SU-DHL-6 (cell line): ENCODE data around the gene HSD17B2.

Experiments used
- H2AFZ ChIP-seq: fragments of 200-600 bp; sonication (generic); 2 replicates; pipeline ENCODE4 v1.6.1; 2014; ENCODE audit warnings: low read depth, mild to moderate bottlenecking, moderate library complexity, mixed read lengths, antibody characterized with exemption, low read length; ENCODE audit not compliant: severe bottlenecking
- H3F3A ChIP-seq: fragments of 200-600 bp; shearing (Covaris generic); 2 replicates; pipeline ENCODE4 v1.6.0; 2016; ENCODE audit warnings: antibody characterized with exemption, mild to moderate bottlenecking; ENCODE audit not compliant: insufficient read depth
- H3K27ac ChIP-seq: fragments of 200-600 bp; sonication (generic); 2 replicates; pipeline ENCODE4 v1.5.1; 2016; ENCODE audit warnings: low read depth, mild to moderate bottlenecking, low read length, moderate library complexity, mixed read lengths
- H3K27me3 ChIP-seq: fragments of 200-600 bp; sonication (generic), shearing (Covaris generic); 2 replicates; pipeline ENCODE4 v1.6.0; 2014; ENCODE audit warnings: mild to moderate bottlenecking, low read length
- H3K36me3 ChIP-seq: fragments of 200-600 bp; sonication (generic); 2 replicates; pipeline ENCODE4 v1.6.1; 2014; ENCODE audit warnings: mild to moderate bottlenecking, low read length, mixed read lengths
- H3K4me2 ChIP-seq: fragments of 300-600, 200-600 bp; shearing (Covaris generic), sonication (generic); 2 replicates; pipeline ENCODE4 v1.6.0; 2014; ENCODE audit warnings: low read length, low read depth, mild to moderate bottlenecking; ENCODE audit not compliant: poor library complexity, severe bottlenecking
- H3K4me3 ChIP-seq: fragments of 200-600 bp; sonication (generic); 2 replicates; pipeline ENCODE4 v1.5.1; 2014; ENCODE audit warnings: antibody characterized with exemption, low read length, mild to moderate bottlenecking, mixed read lengths; ENCODE audit not compliant: insufficient read depth, poor library complexity, severe bottlenecking
- H3K79me2 ChIP-seq: fragments of 200-600 bp; sonication (generic); 2 replicates; pipeline ENCODE4 v1.6.1; 2014; ENCODE audit warnings: mild to moderate bottlenecking, low read length, moderate library complexity; ENCODE audit not compliant: insufficient read depth
- H3K9ac ChIP-seq: fragments of 200-600 bp; sonication (generic); 2 replicates; pipeline ENCODE4 v1.7.0; 2014; ENCODE audit warnings: mild to moderate bottlenecking, low read length
- H3K9me2 ChIP-seq: fragments of 200-600 bp; sonication (generic); replicated peaks from 2 replicates; pipeline ENCODE4 v1.6.1; 2014; ENCODE audit warnings: low read length; ENCODE audit not compliant: insufficient read depth
- H3K9me3 ChIP-seq: fragments of 200-600 bp; sonication (generic); 2 replicates; pipeline ENCODE4 v1.6.1; 2014; ENCODE audit warnings: low read length, mixed read lengths; ENCODE audit not compliant: insufficient read depth
- H4K20me1 ChIP-seq: fragments of 200-600 bp; sonication (generic); 2 replicates; pipeline ENCODE4 v1.6.1; 2014; ENCODE audit warnings: low read depth, mild to moderate bottlenecking, antibody characterized with exemption, low read length, moderate library complexity, mixed read lengths
- EZH2phosphoT487 ChIP-seq: fragments of 200-600 bp; sonication (generic), shearing (Covaris generic); conservative IDR thresholded peaks from 2 replicates; pipeline ENCODE4 v1.6.1; 2018; ENCODE audit warnings: mild to moderate bottlenecking, antibody characterized with exemption, low read length, moderate library complexity, mixed read lengths
- TF ChIP-seq, protein P1 (sequence below): fragments of 200-600 bp; sonication (generic); IDR thresholded peaks from one replicate; pipeline ENCODE4 v1.5.1; 2017; ENCODE audit warnings: antibody characterized with exemption, mild to moderate bottlenecking, low read length, moderate library complexity; ENCODE audit not compliant: insufficient read depth, poor library complexity, severe bottlenecking

HSD17B2 gene

DNA sequence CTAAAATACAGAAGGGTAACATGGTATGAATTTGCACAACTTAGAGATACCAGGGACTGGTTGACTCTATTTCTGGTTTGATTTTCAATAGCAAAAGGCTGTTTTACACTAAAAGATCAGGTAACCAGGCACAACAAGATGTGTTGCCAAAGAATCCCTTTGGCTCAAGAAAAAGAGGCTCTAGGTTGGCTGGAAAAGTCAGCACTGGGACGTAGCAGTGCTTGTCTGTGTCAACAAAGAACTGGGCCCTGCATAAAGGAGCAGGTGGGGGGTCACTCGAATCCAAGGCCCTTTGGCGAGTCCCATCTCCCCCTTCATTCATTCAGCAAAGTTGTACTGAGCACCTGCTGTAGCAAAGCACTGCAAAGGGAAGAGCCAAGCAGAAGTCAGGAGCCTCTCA, 42.2 kb upstream of the HSD17B2 start:
- Histone ChIP-seq H3K4me3 (no peak overlapping the region), H3K9me3 (no peaks in the 10 kb centered on the region), H3K27me3 (no peaks in the 10 kb centered on the region), H3K27ac (no peak overlapping the region), H4K20me1 (no peaks in the 10 kb centered on the region), H3F3A (no peaks in the 10 kb centered on the region), H3K4me2 (no peak overlapping the region), H3K9me2 (no peaks in the 10 kb centered on the region), H3K79me2 (no peaks in the 10 kb centered on the region), H3K36me3 (no peaks in the 10 kb centered on the region), H3K9ac (no peak overlapping the region), H2AFZ (no peak overlapping the region)
- TF ChIP-seq EZH2phosphoT487, result no peak
- TF ChIP-seq, protein P1, sequence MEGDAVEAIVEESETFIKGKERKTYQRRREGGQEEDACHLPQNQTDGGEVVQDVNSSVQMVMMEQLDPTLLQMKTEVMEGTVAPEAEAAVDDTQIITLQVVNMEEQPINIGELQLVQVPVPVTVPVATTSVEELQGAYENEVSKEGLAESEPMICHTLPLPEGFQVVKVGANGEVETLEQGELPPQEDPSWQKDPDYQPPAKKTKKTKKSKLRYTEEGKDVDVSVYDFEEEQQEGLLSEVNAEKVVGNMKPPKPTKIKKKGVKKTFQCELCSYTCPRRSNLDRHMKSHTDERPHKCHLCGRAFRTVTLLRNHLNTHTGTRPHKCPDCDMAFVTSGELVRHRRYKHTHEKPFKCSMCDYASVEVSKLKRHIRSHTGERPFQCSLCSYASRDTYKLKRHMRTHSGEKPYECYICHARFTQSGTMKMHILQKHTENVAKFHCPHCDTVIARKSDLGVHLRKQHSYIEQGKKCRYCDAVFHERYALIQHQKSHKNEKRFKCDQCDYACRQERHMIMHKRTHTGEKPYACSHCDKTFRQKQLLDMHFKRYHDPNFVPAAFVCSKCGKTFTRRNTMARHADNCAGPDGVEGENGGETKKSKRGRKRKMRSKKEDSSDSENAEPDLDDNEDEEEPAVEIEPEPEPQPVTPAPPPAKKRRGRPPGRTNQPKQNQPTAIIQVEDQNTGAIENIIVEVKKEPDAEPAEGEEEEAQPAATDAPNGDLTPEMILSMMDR, result no peak

DNA sequence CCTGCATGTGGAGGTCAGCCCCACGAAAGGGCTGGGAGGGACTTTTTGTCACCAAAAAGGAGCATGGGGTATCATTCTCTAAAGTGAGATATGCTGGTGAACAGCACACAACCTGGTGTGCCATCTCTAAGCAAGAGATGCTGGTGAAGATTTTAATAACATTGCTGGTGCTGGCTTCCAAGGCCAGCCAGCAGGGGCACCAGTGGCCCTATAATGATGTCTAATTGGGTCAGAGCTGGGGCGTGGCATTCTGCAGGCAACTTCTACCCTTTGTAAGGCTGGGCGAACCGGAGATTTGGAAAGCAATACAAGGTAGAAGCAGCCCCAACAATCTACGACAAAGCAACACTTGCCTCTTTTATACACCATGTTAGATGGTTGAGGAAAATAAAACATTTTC, 40.6 kb upstream of the HSD17B2 start:
- Histone ChIP-seq H3K79me2 (no peaks in the 10 kb centered on the region), H4K20me1 (no peaks in the 10 kb centered on the region)

DNA sequence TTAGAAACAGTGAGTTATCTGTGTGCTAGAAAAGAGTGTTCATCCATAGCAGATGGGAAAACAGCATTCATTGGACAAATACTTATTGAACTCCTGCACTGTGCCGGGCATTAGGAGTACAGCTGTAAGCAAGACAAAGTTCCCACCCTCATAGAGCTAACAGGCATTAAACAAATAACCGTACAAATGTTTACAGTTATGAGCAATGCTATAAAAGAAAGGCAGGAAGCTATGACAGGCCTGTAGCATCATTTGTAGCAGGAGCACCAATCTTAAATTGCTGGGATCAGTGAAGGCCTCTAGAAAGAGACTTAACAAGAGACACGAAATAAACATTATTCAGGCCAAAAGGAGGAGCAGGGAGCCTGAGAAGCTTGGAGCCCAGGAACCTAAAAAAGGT, 39.4 kb upstream of the HSD17B2 start:
- no peak overlapping the region for H2AFZ ChIP-seq
- TF ChIP-seq EZH2phosphoT487, result no peak
- TF ChIP-seq, protein P1, result no peak
- H3K9me2 ChIP-seq, result no peaks in the 10 kb centered on the region
- no peaks in the 10 kb centered on the region for H3F3A ChIP-seq
- no peaks in the 10 kb centered on the region for H3K36me3 ChIP-seq
- H3K27me3 ChIP-seq, result no peaks in the 10 kb centered on the region
- H3K9ac ChIP-seq, result no peak overlapping the region
- no peaks in the 10 kb centered on the region for H3K9me3 ChIP-seq
- no peak overlapping the region for H3K4me3 ChIP-seq
- no peaks in the 10 kb centered on the region for H4K20me1 ChIP-seq
- no peak overlapping the region for H3K4me2 ChIP-seq
- no peak overlapping the region for H3K27ac ChIP-seq
- no peaks in the 10 kb centered on the region for H3K79me2 ChIP-seq

More for the DNA sequence above, 40.6 kb upstream of the HSD17B2 start:
- Histone ChIP-seq H3K4me3 (no peak overlapping the region), H3K27me3 (no peaks in the 10 kb centered on the region), H2AFZ (no peak overlapping the region), H3K27ac (no peak overlapping the region), H3K4me2 (no peak overlapping the region), H3K9me3 (no peaks in the 10 kb centered on the region), H3K9ac (no peak overlapping the region), H3F3A (no peaks in the 10 kb centered on the region), H3K36me3 (no peaks in the 10 kb centered on the region), H3K9me2 (no peaks in the 10 kb centered on the region)
- TF ChIP-seq, protein P1, result peak; percentile 16
- TF ChIP-seq EZH2phosphoT487, result no peak
